Measurements from ENCODE around the gene PRR7.

Gene PRR7

DNA sequence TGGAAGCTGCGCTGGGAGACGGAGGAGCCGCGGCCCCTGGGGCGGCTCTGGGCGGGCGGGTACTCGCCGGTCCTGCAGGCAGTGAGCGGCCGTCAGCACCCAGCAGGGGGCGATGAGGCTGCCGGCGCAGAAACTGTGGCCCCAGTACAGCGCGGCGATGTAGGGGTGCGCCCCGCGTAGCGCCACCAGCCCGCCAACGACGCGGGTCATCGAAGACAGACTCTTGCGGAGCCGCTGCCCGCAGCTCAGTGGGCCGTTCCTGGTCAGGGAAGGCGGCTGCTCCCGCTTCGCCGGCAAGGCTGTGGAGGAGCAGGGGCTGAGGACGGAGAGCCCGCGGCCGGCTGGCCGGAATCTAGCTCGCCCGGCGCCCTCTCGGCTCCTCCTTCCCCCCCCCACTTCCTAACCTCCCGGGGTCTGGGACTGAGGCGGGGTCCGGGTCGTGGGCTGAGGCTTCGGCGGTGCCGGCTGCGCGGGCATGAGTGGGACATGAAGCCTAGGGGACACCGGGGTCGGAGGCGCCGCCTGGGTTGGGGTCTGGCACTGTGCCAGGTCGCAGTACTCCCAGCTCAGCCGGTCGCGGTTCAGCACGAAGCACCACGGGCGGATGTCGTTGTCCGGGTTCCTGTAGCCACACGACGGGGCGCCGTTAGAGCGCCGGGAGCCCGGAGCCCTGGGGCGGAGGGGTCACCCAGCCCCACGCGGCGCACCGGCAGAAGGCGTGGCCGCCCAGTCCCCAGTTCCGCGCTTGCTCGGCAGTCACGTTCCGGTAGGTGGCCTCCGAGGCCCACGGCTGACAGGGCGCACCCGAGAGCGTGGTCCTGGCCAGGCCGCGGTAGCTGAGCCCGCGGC, 42.6 kb upstream of the PRR7 start (continued):
- TF ChIP-seq SALL2 (tag by site-specific recombination; IDR thresholded peaks at IDR 0.05; ENCODE audit: borderline replicate concordance) (no peak), ZNF510 (tag by site-specific recombination; IDR thresholded peaks at IDR 0.05; ENCODE audit: insufficient replicate concordance) (no peak), GLI4 (tag by site-specific recombination; IDR thresholded peaks at IDR 0.05) (no peak), ZNF155 (tag by site-specific recombination; IDR thresholded peaks at IDR 0.05) (no peak), ELK4 (IDR thresholded peaks at IDR 0.05; ENCODE audit: borderline replicate concordance, low read depth, low read length) (no peak), ZBTB1 (tag by site-specific recombination; IDR thresholded peaks at IDR 0.05) (no peak), SCRT2 (tag by site-specific recombination; IDR thresholded peaks at IDR 0.05) (no peak), ZNF311 (tag by site-specific recombination; IDR thresholded peaks at IDR 0.05; ENCODE audit: borderline replicate concordance) (peak; percentile 65; the same call in 1 of the 2 replicates), SP2 (tag by site-specific recombination; IDR thresholded peaks at IDR 0.05) (peak; percentile 62), ZFP37 (tag by site-specific recombination; IDR thresholded peaks at IDR 0.05) (peak; percentile 63; the same call in 1 of the 2 replicates), ZNF146 (tag by site-specific recombination; IDR thresholded peaks at IDR 0.05) (0 out of 2 replicates have a peak, but pooled peaks have one; percentile 2), ZNF768 (tag by site-specific recombination; IDR thresholded peaks at IDR 0.05) (no peak), ZNF184 (tag by site-specific recombination; IDR thresholded peaks at IDR 0.05) (peak; percentile 97), TCF7L2 (IDR thresholded peaks at IDR 0.05; ENCODE audit: borderline replicate concordance, low read depth, low read length) (no peak), ZNF18 (tag by site-specific recombination; IDR thresholded peaks at IDR 0.05) (no peak), ZEB2 (tag by site-specific recombination; IDR thresholded peaks at IDR 0.05) (peak; percentile 82), ZBTB48 (tag by site-specific recombination; IDR thresholded peaks at IDR 0.05) (peak; percentile 68; the same call in 1 of the 2 replicates), ZNF24 (tag by site-specific recombination; IDR thresholded peaks at IDR 0.05) (0 out of 2 replicates have a peak, but pooled peaks have one; percentile 44), ZNF302 (tag by site-specific recombination; IDR thresholded peaks at IDR 0.05; ENCODE audit: low read depth) (no peak), ZNF48 (tag by site-specific recombination; IDR thresholded peaks at IDR 0.05) (no peak), ZNF292 (tag by site-specific recombination; IDR thresholded peaks at IDR 0.05; ENCODE audit: borderline replicate concordance, low read depth) (no peak), KLF17 (tag by site-specific recombination; IDR thresholded peaks at IDR 0.05) (peak; percentile 47; the same call in 1 of the 2 replicates), PRDM1 (tag by site-specific recombination; IDR thresholded peaks at IDR 0.05) (peak; percentile 12; the same call in 1 of the 2 replicates), MZF1 (tag by site-specific recombination; IDR thresholded peaks at IDR 0.05; ENCODE audit: borderline replicate concordance) (no peak; the same call in 1 of the 2 replicates), PRDM4 (tag by site-specific recombination; IDR thresholded peaks at IDR 0.05) (no peak), GFI1B (tag by site-specific recombination; IDR thresholded peaks at IDR 0.05) (no peak; the same call in 1 of the 2 replicates)
- TF ChIP-seq, protein P1, sequence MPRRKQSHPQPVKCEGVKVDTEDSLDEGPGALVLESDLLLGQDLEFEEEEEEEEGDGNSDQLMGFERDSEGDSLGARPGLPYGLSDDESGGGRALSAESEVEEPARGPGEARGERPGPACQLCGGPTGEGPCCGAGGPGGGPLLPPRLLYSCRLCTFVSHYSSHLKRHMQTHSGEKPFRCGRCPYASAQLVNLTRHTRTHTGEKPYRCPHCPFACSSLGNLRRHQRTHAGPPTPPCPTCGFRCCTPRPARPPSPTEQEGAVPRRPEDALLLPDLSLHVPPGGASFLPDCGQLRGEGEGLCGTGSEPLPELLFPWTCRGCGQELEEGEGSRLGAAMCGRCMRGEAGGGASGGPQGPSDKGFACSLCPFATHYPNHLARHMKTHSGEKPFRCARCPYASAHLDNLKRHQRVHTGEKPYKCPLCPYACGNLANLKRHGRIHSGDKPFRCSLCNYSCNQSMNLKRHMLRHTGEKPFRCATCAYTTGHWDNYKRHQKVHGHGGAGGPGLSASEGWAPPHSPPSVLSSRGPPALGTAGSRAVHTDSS (tag by site-specific recombination; IDR thresholded peaks at IDR 0.05): peak; percentile 29; the same call in 1 of the 2 replicates
- TF ChIP-seq, protein P2, sequence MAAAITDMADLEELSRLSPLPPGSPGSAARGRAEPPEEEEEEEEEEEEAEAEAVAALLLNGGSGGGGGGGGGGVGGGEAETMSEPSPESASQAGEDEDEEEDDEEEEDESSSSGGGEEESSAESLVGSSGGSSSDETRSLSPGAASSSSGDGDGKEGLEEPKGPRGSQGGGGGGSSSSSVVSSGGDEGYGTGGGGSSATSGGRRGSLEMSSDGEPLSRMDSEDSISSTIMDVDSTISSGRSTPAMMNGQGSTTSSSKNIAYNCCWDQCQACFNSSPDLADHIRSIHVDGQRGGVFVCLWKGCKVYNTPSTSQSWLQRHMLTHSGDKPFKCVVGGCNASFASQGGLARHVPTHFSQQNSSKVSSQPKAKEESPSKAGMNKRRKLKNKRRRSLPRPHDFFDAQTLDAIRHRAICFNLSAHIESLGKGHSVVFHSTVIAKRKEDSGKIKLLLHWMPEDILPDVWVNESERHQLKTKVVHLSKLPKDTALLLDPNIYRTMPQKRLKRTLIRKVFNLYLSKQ (tag by site-specific recombination; IDR thresholded peaks at IDR 0.05; ENCODE audit: borderline replicate concordance): no peak
